IMR-90 (cell line): ENCODE measurements around the gene MIS18A. TPM values are rescaled to one million over a fixed set of nuclear protein-coding genes. Genes with fewer than 3 reads are reported as not detected.

Source experiments
- ATAC-seq: fragments of 200-7000 bp; cut with Tn5 transposase; 2 replicates; pipeline ENCODE4 v1.9.1; 2020; ENCODE audit warnings: low read depth, mild to moderate bottlenecking, moderate library complexity
- BruUV-seq: library from RNA; stranded (reverse); fragments of 400-500 nt; replicated peaks from 2 replicates; lab custom pipeline; 2021; lab: Mats Ljungman, UMichigan
- CTCF ChIA-PET: fragments of 300-600 bp; formaldehyde crosslinking; extraction: SDS; loops from one replicate; lab custom pipeline; 2021; ENCODE audit warnings: antibody characterized with exemption; lab: Yijun Ruan, JAX
- POLR2A ChIA-PET: fragments of 300-600 bp; sonication (Branson Sonifier 250); formaldehyde crosslinking; loops from one replicate; lab custom pipeline; 2022; ENCODE audit warnings: antibody characterized with exemption; ENCODE audit not compliant: unreplicated experiment; lab: Charles Lee
- DNase-seq: peaks from one replicate; pipeline ENCODE4 v3.0.0; 2013
- H2AFZ ChIP-seq: replicated peaks from 2 replicates; pipeline ENCODE3; 2013; ENCODE audit warnings: low read length, mild to moderate bottlenecking; ENCODE audit not compliant: poor library complexity
- H2AK5ac ChIP-seq: 2 replicates; pipeline ENCODE4 v1.6.1; 2013; ENCODE audit warnings: low read depth, low read length, inconsistent platforms
- H2AK9ac ChIP-seq: replicated peaks from 2 replicates; pipeline ENCODE3; 2013; ENCODE audit warnings: mild to moderate bottlenecking, low read depth, low read length, moderate library complexity; ENCODE audit not compliant: poor library complexity
- H2BK120ac ChIP-seq: 2 replicates; pipeline ENCODE4 v1.6.1; 2013; ENCODE audit warnings: low read depth, low read length, inconsistent platforms
- H2BK15ac ChIP-seq: 3 replicates; pipeline ENCODE4 v1.6.1; 2013; ENCODE audit warnings: low read depth, low read length, inconsistent platforms
- H2BK20ac ChIP-seq: 2 replicates; pipeline ENCODE4 v1.6.1; 2013; ENCODE audit warnings: low read depth, mild to moderate bottlenecking, inconsistent platforms, low read length, moderate library complexity
- H2BK5ac ChIP-seq: 2 replicates; pipeline ENCODE4 v1.6.1; 2013; ENCODE audit warnings: mild to moderate bottlenecking, low read depth, low read length, inconsistent platforms; ENCODE audit not compliant: poor library complexity, severe bottlenecking
- H3K14ac ChIP-seq: replicated peaks from 2 replicates; pipeline ENCODE4 v1.6.1; 2013; ENCODE audit warnings: low read depth, low read length, inconsistent platforms
- H3K18ac ChIP-seq: 2 replicates; pipeline ENCODE4 v1.6.1; 2013; ENCODE audit warnings: low read depth, low read length, control low read depth
- H3K23ac ChIP-seq: 2 replicates; pipeline ENCODE4 v1.6.1; 2013; ENCODE audit warnings: low read depth, low read length, inconsistent platforms
- H3K27ac ChIP-seq: 2 replicates; pipeline ENCODE4 v1.5.1; 2013; ENCODE audit warnings: mild to moderate bottlenecking, control low read depth, low read length; ENCODE audit not compliant: insufficient read depth
- H3K27me3 ChIP-seq: 2 replicates; pipeline ENCODE4 v1.6.1; 2013; ENCODE audit warnings: low read length; ENCODE audit not compliant: control insufficient read depth, insufficient read depth
- H3K36me3 ChIP-seq: 2 replicates; pipeline ENCODE4 v1.6.1; 2013; ENCODE audit warnings: low read length, mixed read lengths; ENCODE audit not compliant: control insufficient read depth, insufficient read depth
- H3K4ac ChIP-seq: 2 replicates; pipeline ENCODE4 v1.6.1; 2013; ENCODE audit warnings: low read depth, low read length, inconsistent platforms
- H3K4me1 ChIP-seq: 2 replicates; pipeline ENCODE4 v1.6.1; 2013; ENCODE audit warnings: low read length, mixed read lengths; ENCODE audit not compliant: control insufficient read depth, insufficient read depth
- H3K4me2 ChIP-seq: 2 replicates; pipeline ENCODE4 v1.6.1; 2013; ENCODE audit warnings: low read depth, mild to moderate bottlenecking, control low read depth, low read length, moderate library complexity
- H3K4me3 ChIP-seq: 2 replicates; pipeline ENCODE4 v1.5.1; 2013; ENCODE audit warnings: low read depth, mild to moderate bottlenecking, control low read depth, low read length, moderate library complexity; ENCODE audit not compliant: insufficient read depth
- H3K56ac ChIP-seq: 2 replicates; pipeline ENCODE4 v1.6.1; 2013; ENCODE audit warnings: low read length, inconsistent platforms; ENCODE audit not compliant: insufficient read depth; ENCODE audit errors: extremely low read depth
- H3K79me1 ChIP-seq, 2 experiments: 2 replicates each; pipeline ENCODE4 v1.6.1; 2013; ENCODE audit warnings: low read length in 2 of 2, inconsistent platforms in 1 of 2, low read depth in 1 of 2
- H3K9ac ChIP-seq: 2 replicates; pipeline ENCODE4 v1.6.1; 2013; ENCODE audit warnings: low read depth, low read length, control low read depth
- H3K9me1 ChIP-seq: 2 replicates; pipeline ENCODE4 v1.6.1; 2013; ENCODE audit warnings: low read length, inconsistent platforms; ENCODE audit not compliant: insufficient read depth
- H3K9me3 ChIP-seq: 2 replicates; pipeline ENCODE4 v1.6.1; 2013; ENCODE audit warnings: low read length; ENCODE audit not compliant: control insufficient read depth, insufficient read depth
- H4K20me1 ChIP-seq: 2 replicates; pipeline ENCODE4 v1.6.1; 2013; ENCODE audit warnings: low read length, inconsistent platforms; ENCODE audit not compliant: insufficient read depth
- H4K5ac ChIP-seq: 2 replicates; pipeline ENCODE4 v1.6.1; 2013; ENCODE audit warnings: mild to moderate bottlenecking, low read depth, low read length, control low read depth
- H4K8ac ChIP-seq, 2 experiments: 2 replicates each; pipeline ENCODE4 v1.6.1; 2013; ENCODE audit warnings: low read depth in 2 of 2, low read length in 2 of 2, control low read depth in 1 of 2, inconsistent platforms in 1 of 2
- H4K91ac ChIP-seq: 2 replicates; pipeline ENCODE4 v1.6.1; 2013; ENCODE audit warnings: low read depth, low read length, inconsistent platforms; ENCODE audit not compliant: insufficient read depth
- BHLHE40 ChIP-seq: fragments of 150-350 bp; IDR thresholded peaks from 2 replicates; pipeline ENCODE4 v1.6.1; 2016; ENCODE audit warnings: mild to moderate bottlenecking, low read depth, low read length
- CEBPB ChIP-seq: IDR thresholded peaks from 2 replicates; pipeline ENCODE4 v1.6.1; 2012; ENCODE audit warnings: low read depth, low read length, improper control_type of control experiment
- CHD1 ChIP-seq: IDR thresholded peaks from 2 replicates; pipeline ENCODE4 v1.6.1; 2012; ENCODE audit warnings: low read depth, low read length, improper control_type of control experiment
- FOS ChIP-seq: fragments of 150-350 bp; IDR thresholded peaks from 2 replicates; pipeline ENCODE4 v1.6.1; 2016; ENCODE audit warnings: low read depth, low read length
- MAFK ChIP-seq: IDR thresholded peaks from 2 replicates; pipeline ENCODE4 v1.6.1; 2012; ENCODE audit warnings: low read depth, low read length, improper control_type of control experiment
- MAZ ChIP-seq: IDR thresholded peaks from 2 replicates; pipeline ENCODE4 v1.6.1; 2012; ENCODE audit warnings: low read depth, mild to moderate bottlenecking, low read length, improper control_type of control experiment, moderate library complexity, borderline replicate concordance
- MXI1 ChIP-seq: IDR thresholded peaks from 2 replicates; pipeline ENCODE4 v1.6.1; 2012; ENCODE audit warnings: low read depth, mild to moderate bottlenecking, low read length, moderate library complexity, borderline replicate concordance
- POLR2A ChIP-seq: IDR thresholded peaks from 2 replicates; pipeline ENCODE4 v1.6.1; 2012; ENCODE audit warnings: mild to moderate bottlenecking, low read depth, low read length
- RAD21 ChIP-seq: IDR thresholded peaks from 2 replicates; pipeline ENCODE4 v1.6.1; 2012; ENCODE audit warnings: low read length, improper control_type of control experiment
- RCOR1 ChIP-seq: IDR thresholded peaks from 2 replicates; pipeline ENCODE4 v1.6.1; 2012; ENCODE audit warnings: mild to moderate bottlenecking, low read length, improper control_type of control experiment; ENCODE audit not compliant: insufficient replicate concordance
- RFX5 ChIP-seq: IDR thresholded peaks from 2 replicates; pipeline ENCODE4 v1.8.0; 2012; ENCODE audit warnings: low read depth, mild to moderate bottlenecking, low read length, moderate library complexity
- SMC3 ChIP-seq: fragments of 150-350 bp; IDR thresholded peaks from 2 replicates; pipeline ENCODE4 v1.6.1; 2016; ENCODE audit warnings: low read depth, mild to moderate bottlenecking, antibody characterized with exemption, low read length, moderate library complexity
- USF2 ChIP-seq: fragments of 150-350 bp; IDR thresholded peaks from 2 replicates; pipeline ENCODE4 v1.6.1; 2017; ENCODE audit warnings: mild to moderate bottlenecking, antibody characterized with exemption, low read length, low read depth
- WGBS, 2 experiments: methylation state at CpG; one replicate each; pipeline versions ENCODE4 v1.1.5 to v1.1.7; 2013; ENCODE audit warnings: missing lambda C conversion rate in 2 of 2; ENCODE audit not compliant: insufficient read length in 1 of 2; ENCODE audit errors: extremely low coverage in 2 of 2; 5-methylcytosine and 5-hydroxymethylcytosine counted together
- dilution Hi-C: fragments of 300-500 bp; cut with HindIII; formaldehyde crosslinking; loops from one replicate; pipeline ENCODE4 v1.14.3; 2018; ENCODE audit warnings: low sequenced_read_pairs; ENCODE audit not compliant: unreplicated experiment
- in situ Hi-C: fragments of 300-500 bp; cut with MboI; formaldehyde crosslinking; loops from 3 replicates; pipeline ENCODE4 v1.14.3; 2019; ENCODE audit warnings: low sequenced_read_pairs, inconsistent platforms, mixed read lengths
- intact Hi-C: fragments of 100-400 bp; cut with micrococcal nuclease; formaldehyde crosslinking; loops from 2 replicates; pipeline ENCODE4 v1.10.0; 2022
- polyA plus RNA-seq, 3 experiments: library from polyadenylated mRNA; depleted of rRNA; stranded (reverse); fragments of >200 nt; gene quantifications; 2 replicates each; pipeline ENCODE4 v1.2.3, GENCODE V29; 2012; ENCODE audit warnings: low replicate concordance in 1 of 3
- total RNA-seq: library from RNA; depleted of rRNA; stranded (reverse); fragments of >200 nt; gene quantifications from 2 replicates; pipeline ENCODE4 v1.2.3, GENCODE V29; 2012
- TF ChIP-seq, protein P1 (sequence below): fragments of 150-350 bp; IDR thresholded peaks from 2 replicates; pipeline ENCODE4 v1.6.1; 2016; ENCODE audit warnings: low read depth, mild to moderate bottlenecking, low read length, moderate library complexity, borderline replicate concordance

The MIS18A gene
- total and polyA plus RNA-seq, 2 of the 4 experiments (the other 2 are of a cell fraction) = 4.5 to 7.6 TPM

GRCh38 chr21:32249511-32250280 lies 29.2 kb downstream of the MIS18A start:
- ChIA-PET POLR2A (no interaction called here), CTCF (interaction anchor here (0.5 kb wide), 1 partner anchor 270 kb away, joined by 7 read pairs; no protein-coding TSS in a partner anchor)
- H3K14ac ChIP-seq = no peak overlapping the region
- no TSS peak for BruUV-seq
- peaks cover 27% of the 10 kb centered on the region for H3K27me3 ChIP-seq
- no peak overlapping the region for H3K4me2 ChIP-seq
- H3K79me1 ChIP-seq = no peaks in the 10 kb centered on the region
- no peak for ATAC-seq
- H3K9me1 ChIP-seq = peaks cover 5% of the 10 kb centered on the region; the same call in 1 of the 2 replicates
- no peak overlapping the region for H2BK15ac ChIP-seq
- no peak overlapping the region for H3K4me3 ChIP-seq
- H2BK120ac ChIP-seq = no peak overlapping the region
- H3K4me1 ChIP-seq = peaks cover 14% of the 10 kb centered on the region
- dilution Hi-C loops = no loop called here
- no peak overlapping the region for H3K4ac ChIP-seq
- no peak overlapping the region for H4K91ac ChIP-seq
- no peak overlapping the region for H2BK5ac ChIP-seq
- no peak overlapping the region for H3K56ac ChIP-seq
- no peak overlapping the region for H4K8ac ChIP-seq
- H4K20me1 ChIP-seq = no peaks in the 10 kb centered on the region
- H3K23ac ChIP-seq = no peak overlapping the region
- no peak overlapping the region; the same call in 1 of the 2 replicates for H4K5ac ChIP-seq
- DNase-seq = no peak
- H2AFZ ChIP-seq = no peak overlapping the region
- H2AK9ac ChIP-seq = no peak overlapping the region
- in situ Hi-C loops = no loop called here
- TF ChIP-seq CHD1 = no peak
- TF ChIP-seq, protein P1, sequence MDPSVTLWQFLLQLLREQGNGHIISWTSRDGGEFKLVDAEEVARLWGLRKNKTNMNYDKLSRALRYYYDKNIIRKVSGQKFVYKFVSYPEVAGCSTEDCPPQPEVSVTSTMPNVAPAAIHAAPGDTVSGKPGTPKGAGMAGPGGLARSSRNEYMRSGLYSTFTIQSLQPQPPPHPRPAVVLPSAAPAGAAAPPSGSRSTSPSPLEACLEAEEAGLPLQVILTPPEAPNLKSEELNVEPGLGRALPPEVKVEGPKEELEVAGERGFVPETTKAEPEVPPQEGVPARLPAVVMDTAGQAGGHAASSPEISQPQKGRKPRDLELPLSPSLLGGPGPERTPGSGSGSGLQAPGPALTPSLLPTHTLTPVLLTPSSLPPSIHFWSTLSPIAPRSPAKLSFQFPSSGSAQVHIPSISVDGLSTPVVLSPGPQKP = no peak
- TF ChIP-seq MAFK = no peak
- TF ChIP-seq POLR2A = no peak
- no peak for TF ChIP-seq CEBPB
- TF ChIP-seq MXI1 = no peak
- no peak for TF ChIP-seq MAZ
- no peak for TF ChIP-seq RCOR1
- no peak for TF ChIP-seq RAD21
- no peak for TF ChIP-seq RFX5
- no peak for TF ChIP-seq USF2
- no peak for TF ChIP-seq SMC3
- TF ChIP-seq BHLHE40 = no peak
- no peak for TF ChIP-seq FOS
- H2AK5ac ChIP-seq = no peak overlapping the region
- H2BK20ac ChIP-seq = no peak overlapping the region
- no CpG with 5 or more reads among the region's 15 CpGs for WGBS, 2 experiments
- intact Hi-C loops = loop anchor here (10.0 kb wide), 1 partner anchor 255 kb away; no protein-coding TSS in a partner anchor
- H3K18ac ChIP-seq = no peak overlapping the region; the same call in 1 of the 2 replicates
- H3K9me3 ChIP-seq = no peaks in the 10 kb centered on the region
- H3K9ac ChIP-seq = no peak overlapping the region
- H3K27ac ChIP-seq = no peak overlapping the region
- no peaks in the 10 kb centered on the region for H3K36me3 ChIP-seq
